GM19455 (cell line): ENCODE data around the gene WNT5A.

ENCODE experiments used
- ATAC-seq: cut with Tn5 transposase; IDR thresholded peaks from one replicate; pipeline ENCODE4 v1.9.1; 2021; ENCODE audit not compliant: unreplicated experiment

Gene WNT5A

DNA sequence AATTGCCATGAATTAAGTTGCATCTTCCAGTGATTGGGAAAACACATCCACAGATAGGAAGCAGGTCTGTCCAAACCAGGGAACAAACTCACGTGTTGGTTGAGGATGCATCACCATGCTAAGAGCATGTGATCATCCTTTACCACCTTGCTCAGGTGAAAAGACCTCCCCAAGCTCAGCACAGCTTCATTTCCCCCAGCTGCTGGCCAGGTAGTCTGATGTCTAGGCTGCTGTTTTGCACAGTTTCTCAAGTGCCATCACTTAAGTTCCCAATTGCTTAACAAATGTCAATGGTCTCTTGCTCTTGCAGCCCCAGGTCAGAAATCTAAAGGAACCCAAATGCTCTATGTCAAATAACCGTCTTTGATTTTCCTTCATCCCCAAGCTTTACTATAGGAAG, 34.2 kb downstream of the WNT5A start:
- ATAC-seq, result no peak

DNA sequence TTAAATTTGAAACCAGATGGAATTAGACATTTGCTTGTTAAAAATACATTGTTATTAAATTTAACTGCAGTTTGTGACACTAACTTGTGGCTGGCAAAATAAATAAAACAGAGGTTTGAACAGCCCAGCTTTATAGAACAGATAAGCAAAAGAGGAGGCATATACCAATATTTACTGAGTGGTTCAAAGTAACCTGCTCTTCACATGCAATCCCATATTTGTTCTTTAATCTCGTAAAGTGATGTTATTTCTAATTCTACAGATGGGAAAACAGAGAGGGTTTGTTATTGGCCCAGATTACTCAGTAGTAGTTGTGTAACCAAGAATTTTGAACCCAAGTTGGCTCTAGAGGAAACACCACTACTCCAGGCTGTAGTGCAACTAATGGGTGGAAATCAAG, 37.6 kb downstream of the WNT5A start:
- ATAC-seq, result no peak

DNA sequence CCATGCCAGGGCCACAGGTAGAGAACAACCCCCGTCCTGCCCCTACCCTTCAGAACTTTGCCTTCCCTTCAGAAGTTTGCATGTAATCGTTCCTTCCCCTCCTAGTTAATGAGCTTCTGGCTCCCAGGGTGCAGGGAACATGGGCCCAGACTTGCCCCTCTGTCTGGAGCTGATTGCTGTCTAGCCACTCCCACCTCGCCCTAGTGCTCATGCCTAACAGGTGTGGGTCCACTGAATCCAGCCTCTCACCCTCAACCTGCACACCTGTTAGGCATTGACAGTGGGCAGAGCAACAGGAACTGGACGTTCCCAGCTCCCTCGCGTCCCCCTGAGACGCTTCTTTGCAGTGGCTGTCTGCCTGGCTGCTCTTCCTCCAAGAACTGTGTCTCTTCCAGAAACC, 40.3 kb downstream of the WNT5A start:
- no peak for ATAC-seq

DNA sequence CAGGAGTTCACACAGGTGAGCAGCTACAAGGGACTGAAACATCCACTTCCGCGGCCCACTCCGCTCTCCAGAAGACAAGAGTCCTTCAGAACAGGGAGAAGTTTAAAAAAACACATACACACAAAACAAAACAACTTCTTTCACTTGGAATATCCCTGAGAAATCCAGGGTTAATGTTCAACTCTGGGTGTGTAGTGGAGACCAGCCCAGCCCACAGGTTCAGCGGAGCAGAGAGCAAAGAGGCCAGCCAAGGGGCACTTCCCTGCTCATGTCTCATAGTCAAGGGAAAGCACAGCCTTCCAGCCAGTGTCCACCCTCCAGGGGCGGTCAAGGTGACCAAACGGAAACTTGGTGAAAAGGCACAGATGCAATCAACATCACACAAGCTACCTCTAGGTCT, 41.6 kb downstream of the WNT5A start:
- no peak for ATAC-seq

DNA sequence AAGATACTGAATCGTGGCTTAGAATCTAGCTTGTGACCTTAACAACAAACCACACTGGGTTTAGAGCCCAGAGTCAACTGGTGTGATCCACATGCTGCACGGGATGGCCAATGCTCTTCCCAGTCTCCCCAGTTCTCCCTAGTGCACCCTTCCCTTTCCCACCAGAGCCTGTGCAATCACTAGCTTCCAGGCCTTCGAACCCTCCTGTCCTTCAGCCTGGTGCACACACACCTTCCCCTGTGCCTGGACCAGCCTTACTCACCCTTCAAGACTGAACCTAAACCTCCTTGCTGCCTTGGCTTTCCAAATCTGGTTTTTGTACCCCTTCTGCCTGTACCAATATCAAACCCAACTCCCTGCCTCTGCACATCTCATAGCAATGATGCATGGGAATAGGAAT, 43.8 kb downstream of the WNT5A start:
- ATAC-seq, result no peak

DNA sequence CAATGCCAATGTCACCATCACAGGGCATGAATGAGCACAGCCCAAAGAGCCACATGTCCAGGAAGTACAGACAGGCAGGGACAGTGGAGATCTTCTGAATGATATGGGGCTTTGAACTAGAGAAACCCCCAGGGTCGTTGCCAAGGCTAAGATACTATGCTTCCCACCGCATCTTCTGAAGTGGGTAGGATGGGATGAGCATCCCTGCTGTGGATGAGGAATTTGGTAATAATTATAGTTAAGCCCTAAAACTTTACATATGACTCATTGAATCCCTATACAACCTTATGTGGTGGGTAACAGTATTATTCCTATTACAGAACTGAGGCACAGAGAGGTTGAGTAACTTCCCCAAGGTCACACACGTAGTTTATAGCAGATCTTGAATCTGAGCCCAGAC, 44.2 kb downstream of the WNT5A start:
- ATAC-seq, result no peak

DNA sequence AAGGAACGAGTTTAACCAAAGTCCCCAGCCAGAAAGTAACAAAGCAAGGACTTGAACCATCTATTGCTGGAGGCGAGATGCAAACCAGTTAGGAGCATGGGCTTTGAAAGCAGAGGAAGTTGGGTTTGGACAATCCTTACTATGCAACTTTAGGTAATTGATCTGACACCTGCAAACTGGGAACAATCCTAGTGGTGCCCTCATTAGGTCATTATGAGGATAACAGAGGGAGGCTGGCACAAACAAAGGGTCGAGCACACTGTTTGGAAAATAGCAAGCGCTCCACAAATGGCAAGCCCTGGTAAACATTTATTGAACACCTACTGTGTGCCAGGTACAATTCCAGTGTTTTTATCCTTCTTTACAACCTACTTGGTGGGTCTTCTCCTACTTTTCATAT, 45.6 kb downstream of the WNT5A start:
- ATAC-seq, result no peak

DNA sequence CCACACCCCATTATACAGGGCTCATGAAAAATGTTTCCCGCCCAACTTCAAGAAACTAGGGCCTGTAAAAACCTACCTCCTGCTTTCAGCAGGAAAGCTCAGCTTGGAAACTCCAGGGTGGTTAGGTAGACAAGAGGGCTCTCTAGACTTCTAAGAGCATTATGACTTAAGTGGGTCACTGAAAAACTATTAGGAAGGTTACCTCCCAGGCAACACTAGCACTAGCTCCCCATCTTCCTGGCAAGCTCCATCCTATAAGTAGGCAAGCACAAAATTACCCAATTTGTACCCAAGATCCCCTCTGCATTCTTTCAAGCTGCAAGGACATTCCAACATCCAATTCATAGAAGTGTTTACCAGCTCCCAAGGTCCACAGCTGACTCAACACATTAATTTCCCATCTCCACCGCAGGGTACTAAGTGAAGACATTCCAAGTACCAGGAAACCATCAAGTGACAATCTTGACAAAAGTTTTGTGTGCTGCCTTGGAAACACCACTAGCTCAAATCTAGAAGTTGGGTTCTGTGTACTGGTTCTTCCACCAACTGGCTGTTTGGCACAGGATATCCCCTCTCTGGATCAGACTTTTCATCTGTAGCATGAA, 46.9 kb downstream of the WNT5A start:
- no peak for ATAC-seq

DNA sequence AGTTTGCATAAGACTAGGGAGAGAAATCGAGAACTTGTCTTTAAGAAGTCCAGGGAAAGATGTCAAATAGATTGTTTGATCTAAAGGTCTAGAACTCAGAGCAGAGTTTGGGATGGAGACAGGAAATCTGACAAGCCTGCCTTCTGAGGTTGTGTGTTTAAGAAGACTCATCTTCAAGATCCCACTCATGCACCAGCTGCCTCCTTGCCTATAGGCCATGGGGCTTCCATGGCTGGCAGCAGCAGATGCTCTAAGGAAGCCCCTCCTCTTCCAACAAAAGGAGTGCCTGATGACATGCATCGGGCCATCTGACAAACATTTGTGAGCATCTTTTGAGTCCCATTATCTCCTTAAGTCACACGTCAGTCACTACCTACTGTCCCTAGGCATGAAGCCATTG, 47.4 kb downstream of the WNT5A start:
- ATAC-seq, result no peak

DNA sequence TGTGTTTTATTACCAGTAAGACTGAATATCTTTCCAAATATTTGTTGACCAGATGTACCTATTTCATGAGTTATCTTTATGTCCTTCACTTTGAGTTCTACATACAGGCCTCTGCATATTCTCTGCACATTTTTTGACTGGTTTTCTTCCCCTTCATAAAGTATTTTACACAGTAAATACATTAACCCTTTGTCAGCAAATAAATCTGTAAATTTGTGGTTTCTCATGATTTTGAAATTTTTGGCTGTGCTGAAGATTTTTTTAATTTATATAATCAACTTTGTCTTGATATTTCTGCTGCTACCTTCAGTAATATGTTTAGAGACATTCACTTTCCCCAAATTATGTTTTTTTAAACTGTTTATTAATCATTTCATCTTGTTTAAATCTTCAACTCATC, 50.5 kb downstream of the WNT5A start:
- no peak for ATAC-seq

DNA sequence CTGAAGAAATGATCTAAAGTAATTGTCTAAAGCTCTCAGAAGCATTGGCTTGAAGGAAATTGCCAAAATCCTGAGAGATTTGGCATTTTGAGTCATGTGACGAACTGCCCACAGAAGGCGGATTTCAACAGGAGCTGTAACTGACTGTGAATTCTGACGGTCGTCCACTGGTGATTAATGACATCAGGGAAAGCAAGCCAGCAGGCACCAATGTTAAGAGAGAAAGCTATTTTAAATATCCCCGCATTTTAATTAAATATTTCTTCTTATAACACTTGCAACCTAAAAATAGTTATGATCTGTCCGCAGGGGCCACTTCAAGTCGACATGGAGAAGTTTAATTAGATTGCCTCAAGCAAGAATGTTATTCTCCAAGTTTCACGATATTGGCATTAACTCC, 51.6 kb downstream of the WNT5A start:
- ATAC-seq, result no peak

DNA sequence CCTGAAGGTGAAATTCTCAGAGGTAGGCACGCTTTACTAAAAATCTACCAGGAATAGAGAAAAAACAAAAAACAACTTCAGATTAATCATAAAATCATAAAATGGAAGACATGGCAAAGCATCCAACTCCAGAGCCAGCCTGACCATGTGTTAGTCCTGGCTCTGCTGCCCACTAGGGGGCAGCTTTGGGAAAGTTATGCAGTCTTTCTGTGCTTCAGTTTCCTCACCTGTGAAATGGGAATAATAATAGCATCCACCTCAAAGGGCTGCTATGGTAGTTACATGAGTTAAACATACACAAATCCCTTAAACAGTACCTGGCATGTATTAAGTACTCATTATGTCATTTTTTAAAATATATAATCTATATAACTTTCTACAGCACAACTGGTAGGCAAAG, 52.3 kb downstream of the WNT5A start:
- ATAC-seq, result no peak

DNA sequence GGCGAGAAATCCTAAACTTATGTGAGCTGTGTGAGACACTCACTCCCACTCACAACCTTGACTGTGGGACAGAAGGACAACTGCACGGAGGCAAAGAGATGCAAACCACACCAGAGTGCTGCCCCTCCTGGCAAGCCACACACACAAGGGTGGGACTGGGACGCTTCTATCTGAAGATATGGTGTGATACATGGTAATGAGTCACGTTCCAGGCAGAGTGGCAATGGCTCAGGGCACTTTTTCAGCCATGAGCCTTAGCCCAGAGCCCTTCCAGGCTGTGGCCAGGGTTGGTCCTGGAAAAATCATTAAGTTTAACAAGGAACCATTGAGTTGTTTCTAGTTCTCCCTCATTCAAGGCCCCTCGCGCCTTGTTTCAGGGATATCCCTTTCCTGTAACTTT, 56.1 kb downstream of the WNT5A start:
- ATAC-seq, result no peak

DNA sequence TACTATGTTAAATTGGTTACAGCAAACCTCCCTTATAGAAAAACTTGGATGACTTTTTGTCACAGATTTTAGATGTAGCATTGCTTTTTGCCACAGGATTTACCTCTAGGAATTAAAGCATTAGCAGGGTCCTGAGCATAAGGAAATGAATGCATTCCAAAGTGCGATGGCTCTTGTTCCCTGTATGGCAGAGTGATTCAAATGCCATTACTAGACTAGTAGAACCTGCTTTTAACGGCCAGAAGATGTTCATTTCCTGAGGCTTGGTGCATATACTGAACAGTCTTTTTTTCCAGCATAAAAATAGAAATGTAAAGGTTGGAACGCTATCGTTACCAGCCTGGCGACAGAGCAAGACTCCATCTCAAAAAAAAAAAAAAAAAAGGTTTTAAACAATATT, 59.4 kb downstream of the WNT5A start:
- no peak for ATAC-seq

DNA sequence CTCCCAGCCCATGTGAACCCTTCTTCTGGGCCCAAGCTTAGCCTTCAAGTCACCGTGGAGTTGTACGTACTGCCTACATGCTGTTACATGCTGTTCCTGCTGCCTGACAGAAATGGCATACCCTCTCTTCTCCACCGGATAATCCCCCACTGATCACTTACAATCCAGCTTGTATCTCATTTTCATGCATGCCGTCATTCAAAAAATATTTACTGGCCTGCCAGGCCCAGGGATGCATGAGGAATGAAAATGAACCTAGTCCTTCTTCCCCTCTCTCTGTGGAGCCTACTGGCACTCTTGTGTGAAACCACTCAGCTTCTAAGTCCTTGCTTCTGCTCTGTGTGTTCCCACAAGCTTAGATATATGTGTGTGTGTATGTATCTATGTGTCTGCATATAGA, 60.6 kb downstream of the WNT5A start:
- no peak for ATAC-seq

DNA sequence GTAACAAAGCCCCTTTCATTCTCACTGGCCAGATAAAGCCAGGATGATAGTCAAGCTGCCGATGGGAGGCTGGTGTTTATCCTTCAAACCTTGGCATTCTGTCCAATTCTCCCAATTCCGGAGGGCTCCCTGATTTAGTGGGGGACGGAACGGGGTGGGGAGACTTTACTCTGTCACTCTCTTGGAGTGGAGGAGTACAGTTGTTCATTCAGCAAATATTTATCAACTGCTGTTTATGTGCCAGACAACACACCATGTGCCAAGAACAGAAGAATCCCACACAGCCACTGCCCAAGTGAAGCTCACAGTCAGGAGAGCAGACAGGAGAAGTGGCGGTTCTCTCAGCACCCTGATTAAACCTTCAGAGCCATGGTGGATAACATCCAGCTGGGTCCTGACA, 63.3 kb downstream of the WNT5A start:
- ATAC-seq, result no peak

DNA sequence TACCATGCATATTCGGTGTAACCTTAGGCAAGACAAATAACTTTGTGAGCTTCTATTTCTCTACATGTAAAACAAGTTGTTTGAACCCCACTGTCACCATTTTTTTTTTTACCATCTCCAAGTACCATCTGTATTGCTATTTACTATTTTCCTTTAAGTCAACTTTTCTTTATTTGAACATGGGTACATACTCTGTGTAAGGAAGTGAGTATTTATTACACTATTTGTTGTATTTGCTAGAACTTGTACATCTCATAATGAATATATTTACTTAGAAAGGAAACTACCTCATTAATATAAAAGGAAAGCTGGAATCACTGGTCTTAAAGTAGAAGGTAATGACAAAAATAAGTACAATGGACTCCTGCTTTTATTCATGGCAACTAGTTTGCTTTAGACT, 69.9 kb downstream of the WNT5A start:
- no peak for ATAC-seq

DNA sequence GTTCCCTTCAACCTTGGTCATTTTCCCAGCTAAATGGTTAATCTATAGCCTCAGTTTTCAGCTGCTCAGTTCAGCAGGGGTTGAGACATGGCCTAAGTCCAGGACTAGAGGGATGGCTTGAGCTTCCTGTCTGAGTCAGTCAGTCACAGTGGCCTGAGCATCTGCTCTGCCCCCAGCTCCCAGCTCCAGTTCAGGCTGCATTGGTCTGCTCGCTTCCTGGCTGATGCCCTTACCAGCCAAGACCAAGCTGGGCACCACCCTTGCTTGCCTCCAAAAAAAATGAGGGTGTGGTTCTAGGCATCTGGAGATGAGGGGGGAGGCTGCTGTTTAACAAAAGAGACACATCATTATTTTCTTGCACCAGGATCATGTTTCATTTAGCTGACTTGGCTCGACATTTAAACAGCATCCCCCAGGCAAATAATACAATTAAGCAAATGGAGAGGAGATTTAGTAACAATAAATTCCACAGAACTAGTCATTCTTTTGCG, 70.7 kb downstream of the WNT5A start:
- ATAC-seq, result no peak
